Ramos (cell line): Measurements from ENCODE around the gene EXTL2.
"Not testable (repeated sequence)": the region's sequence is repeated elsewhere in the genome, so short reads cannot be mapped to it uniquely, and the experiment has no call there.

ENCODE experiments used
- in situ Hi-C: fragments of 300-500 bp; cut with MboI; formaldehyde crosslinking; loops from one replicate; pipeline ENCODE4 v1.14.3; 2022; ENCODE audit warnings: low sequenced_read_pairs; ENCODE audit not compliant: unreplicated experiment

The EXTL2 gene

DNA sequence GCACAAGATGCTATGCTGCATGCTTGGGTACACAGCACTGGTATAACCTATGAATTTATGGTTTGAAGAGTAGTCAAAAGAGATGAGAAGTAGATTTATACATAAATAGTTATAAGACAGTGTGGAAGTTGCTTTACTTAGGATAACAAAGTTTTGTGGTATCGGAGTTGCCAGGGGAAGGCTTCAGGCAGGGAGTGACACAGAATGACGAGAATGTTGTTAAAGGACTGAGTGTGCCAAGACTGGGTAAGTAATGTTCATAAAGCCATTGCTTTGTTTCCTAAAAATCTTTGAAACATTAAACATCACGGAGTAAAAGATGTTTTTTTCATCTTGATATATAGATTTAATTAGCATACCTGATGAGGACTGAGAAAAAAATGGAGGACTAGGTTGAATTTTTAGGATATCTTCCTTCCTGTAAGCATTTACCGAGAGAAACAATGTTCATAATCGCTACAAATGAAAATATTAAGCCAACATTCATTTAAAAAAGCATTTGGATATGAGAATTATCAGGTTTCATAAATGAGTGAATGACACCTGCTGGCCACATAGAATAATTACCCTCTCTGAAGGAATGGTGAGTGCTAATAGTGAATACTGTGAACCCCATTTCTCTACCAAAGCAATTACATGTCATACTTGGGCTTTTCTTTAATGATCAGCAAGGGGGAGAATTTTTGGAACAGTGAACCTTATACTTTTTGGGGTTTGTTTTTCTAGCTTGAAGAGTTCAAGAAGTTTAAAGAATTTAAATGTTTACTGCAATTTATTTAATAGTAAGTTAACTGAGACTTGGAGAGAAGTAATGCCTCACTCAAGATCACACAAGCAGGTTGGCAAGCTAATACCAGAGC, 28.4 kb downstream of the EXTL2 start:
- in situ Hi-C loops = loop anchor here (10.0 to 25.0 kb wide), 2 partner anchors 401 to 1054 kb away; no protein-coding TSS in a partner anchor

- in situ Hi-C loops = loop anchor here (10.0 to 25.0 kb wide), 2 partner anchors 398 to 1050 kb away; no protein-coding TSS in a partner anchor
These were observed 32.1 kb downstream of the EXTL2 start for GRCh38 chr1:100862591-100862990.

GRCh38 chr1:100861379-100861778, 33.3 kb downstream of the EXTL2 start:
- in situ Hi-C loops = loop anchor here (10.0 to 25.0 kb wide), 2 partner anchors 397 to 1049 kb away; no protein-coding TSS in a partner anchor

DNA sequence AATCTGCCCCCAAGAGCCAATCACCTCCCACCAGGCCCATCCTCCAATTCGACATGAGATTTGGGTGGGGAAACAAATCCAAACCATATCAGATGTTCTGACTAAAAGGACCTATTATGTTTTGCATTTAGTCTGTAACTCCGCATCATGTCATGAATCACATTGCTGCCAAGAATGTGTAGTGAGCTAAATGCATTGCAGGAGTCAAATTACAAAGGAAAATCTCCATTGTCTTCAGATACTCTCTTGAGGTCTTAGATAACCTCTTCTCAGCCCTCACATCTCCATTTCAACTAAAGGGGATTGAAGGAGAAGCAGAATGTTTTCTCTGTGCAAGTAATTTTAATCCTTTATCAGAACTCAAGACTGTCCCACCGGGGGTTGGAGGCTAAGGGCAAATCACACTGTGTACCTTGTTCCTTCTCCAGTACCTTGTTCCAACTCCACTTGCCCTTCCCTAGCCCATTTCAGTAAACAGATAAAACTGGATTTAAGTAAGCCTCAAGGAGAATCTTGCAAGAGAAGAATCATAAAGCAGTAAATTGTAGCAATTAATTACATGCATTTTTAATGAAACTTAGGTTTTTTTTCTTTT, 34.1 kb downstream of the EXTL2 start:
- in situ Hi-C loops = loop anchor here (10.0 to 25.0 kb wide), 2 partner anchors 396 to 1048 kb away; no protein-coding TSS in a partner anchor

- in situ Hi-C loops = loop anchor here (25.0 kb wide), 1 partner anchor 1043 kb away; no protein-coding TSS in a partner anchor
These were observed 39.5 kb downstream of the EXTL2 start for GRCh38 chr1:100855116-100855515.

GRCh38 chr1:100852976-100853375, 41.7 kb downstream of the EXTL2 start:
- in situ Hi-C loops = loop anchor here (25.0 kb wide), 1 partner anchor 1041 kb away; no protein-coding TSS in a partner anchor

GRCh38 chr1:100851726-100852125, 42.9 kb downstream of the EXTL2 start:
- in situ Hi-C loops = loop anchor here (25.0 kb wide), 1 partner anchor 1039 kb away; no protein-coding TSS in a partner anchor

GRCh38 chr1:100847361-100848082, 47.1 kb downstream of the EXTL2 start:
- in situ Hi-C loops = no loop called here

DNA sequence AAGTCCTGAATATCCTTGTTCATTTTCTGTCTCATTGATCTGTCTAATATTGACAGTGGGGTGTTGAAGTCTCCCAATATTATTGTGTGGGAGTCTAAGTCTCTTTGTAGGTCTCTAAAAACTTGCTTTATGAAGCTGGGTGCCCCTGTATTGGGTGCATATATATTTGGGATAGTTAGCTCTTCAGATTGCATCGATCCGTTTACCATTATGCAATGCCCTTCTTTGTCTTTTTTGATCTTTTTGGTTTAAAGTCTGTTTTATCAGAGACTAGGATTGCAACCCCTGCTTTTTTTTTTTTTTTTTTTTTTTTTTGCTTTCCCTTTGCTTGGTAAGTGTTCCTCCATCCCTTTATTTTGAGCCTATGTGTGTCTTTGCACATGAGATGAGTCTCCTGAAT, 51.5 kb downstream of the EXTL2 start:
- in situ Hi-C loops = not testable (repeated sequence)

DNA sequence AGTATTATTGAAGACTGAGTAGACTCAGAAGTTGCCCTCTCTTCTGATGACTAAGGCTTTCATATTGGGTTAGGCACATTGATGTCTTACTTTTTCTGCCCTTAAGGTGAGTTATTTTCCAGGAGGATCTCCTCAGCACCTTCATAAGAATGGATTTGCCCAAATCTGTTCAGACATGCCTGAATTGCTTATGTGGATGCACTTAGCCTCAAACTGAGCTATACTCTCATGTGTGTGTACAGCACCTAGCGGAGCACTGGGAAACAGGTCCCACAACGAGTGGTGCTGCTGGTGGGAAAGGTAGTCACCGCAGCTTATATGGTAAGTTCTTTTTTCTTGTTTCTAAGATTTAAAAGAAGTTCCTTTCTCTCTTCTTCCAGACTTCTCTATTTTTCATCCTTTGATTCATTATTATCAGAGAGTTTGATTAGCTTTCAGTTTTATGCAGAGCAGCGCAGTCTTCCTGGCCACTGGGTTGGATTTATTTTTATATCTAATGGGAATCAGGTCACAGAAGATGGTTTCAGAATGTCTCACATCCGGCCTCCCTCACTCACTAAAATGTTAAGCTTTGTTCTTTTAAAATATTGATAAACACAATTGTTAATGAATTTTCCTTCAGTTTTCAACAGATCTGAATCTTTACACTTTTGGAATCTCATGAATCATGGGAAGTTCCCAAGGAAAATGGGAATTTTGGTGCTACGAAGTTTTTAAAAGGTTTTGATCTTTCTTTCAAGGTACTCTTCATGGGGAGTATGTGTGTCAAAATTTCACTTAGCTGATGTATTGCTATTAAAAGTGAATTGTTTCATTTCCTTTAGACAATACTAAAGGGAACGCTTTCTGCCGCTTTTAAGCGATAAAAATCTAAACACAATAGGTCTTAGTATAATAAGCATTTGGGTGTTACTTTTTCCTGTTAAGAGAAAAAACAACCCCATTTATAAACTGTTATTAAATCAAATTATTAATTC, 58.5 kb downstream of the EXTL2 start:
- in situ Hi-C loops = no loop called here

- in situ Hi-C loops = no loop called here
These were observed 59.6 kb downstream of the EXTL2 start for GRCh38 chr1:100834777-100835660.

DNA sequence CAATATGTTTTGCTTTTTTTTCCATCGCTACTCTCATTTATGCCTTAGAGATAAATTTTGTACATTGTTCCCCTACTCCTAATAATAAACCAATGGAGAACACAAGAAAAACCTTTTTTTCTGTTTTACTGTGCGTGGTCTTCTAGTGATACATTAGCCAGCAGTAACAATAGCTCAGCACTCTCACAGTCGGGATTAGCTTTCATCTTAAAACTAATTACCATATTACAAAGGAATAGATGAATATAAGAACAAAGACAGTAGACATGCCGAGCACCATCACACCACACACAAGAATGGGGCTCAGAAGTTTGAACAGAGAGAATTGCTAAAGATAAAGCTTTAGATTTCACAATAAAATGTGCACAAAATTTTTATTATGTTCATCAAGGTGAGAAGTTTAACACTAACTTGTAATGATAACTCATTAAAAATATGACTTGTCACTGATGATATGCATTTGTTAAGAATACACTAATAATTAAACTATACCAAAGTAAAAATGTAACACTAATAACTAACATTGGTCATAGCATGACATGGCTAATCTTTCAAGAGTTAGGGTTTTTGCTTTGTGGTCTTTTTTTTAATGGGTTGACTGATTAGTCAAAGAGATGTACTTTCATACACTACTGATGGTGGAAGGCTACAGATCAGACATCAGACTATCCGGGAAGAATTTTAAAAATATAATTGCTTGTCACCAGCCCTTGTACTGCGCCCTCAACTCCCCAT, 61.8 kb downstream of the EXTL2 start:
- in situ Hi-C loops = no loop called here

DNA sequence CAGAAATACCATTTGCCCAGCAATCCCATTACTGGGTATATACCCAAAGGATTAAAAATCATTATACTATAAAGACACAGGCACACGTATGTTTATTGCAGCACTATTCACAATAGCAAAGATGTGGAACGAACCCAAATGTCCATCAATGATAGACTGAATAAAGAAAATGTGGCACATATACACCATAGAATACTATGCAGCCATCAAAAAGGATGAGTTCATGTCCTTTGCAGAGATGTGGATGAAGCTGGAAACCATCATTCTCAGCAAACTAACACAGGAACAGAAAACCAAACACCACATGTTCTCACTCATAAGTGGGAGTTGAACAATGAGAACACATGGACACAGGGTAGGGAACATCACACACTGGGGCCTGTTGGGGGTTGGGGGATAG, 69.0 kb downstream of the EXTL2 start:
- in situ Hi-C loops = not testable (repeated sequence)
